Stimulated activated CD8-positive, alpha-beta memory T cell treated with anti-CD3 and anti-CD28 coated beads, Interleukin-7, amount 100 ng/mL, for 24 hours (primary cell): ENCODE results near the gene KATNAL2.

Source experiments
- DNase-seq: peaks from one replicate; pipeline ENCODE4 v3.0.0-alpha.2; 2020; ENCODE audit warnings: low read depth

KATNAL2 gene

DNA sequence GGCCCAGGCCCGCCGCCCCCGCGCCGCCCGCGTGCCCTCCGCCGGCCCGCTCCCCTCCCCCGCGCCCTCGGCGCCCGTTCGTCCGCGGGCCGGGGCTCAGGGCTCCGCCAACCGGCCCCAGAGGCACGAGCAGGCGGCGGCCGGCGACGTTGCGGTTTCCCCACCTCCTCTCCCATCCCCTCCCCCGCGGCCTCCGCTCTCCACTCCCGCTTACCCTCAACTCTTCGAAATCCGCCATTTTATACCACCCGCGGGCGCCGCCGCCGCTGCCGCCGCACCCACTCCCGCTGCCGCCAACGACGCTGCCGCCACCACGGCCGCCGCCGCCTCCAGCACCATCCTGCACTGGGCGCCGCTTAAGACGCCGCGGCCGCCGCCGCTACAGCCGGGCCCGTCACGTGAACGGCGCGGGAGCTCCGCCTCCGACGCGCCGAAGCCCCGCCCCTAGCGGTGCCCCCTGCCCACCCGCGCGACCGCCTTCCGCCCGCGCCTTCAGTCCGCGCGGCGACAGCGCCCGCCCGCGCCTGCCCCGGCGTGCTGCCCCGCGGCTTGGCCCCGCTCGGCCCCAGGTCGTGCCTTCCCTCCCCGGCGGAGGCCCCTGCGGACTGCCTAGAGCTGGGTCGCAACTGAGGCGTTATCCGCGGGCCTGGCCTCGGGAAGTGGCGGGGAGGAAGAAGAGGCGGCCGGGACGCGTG is at the start of gene KATNAL2, which contains the start of gene PIAS2:
Gene KATNAL2, plus strand, starts transcription at position 495 of the 695 bp plus-strand sequence. CDS start 29,271 bp downstream, outside the sequence.
Gene PIAS2, minus strand, starts transcription at position 400 of the 695 bp plus-strand sequence. Its CDS starts 162 bp downstream, at position 238.
- DNase-seq = peak; percentile 33

DNA sequence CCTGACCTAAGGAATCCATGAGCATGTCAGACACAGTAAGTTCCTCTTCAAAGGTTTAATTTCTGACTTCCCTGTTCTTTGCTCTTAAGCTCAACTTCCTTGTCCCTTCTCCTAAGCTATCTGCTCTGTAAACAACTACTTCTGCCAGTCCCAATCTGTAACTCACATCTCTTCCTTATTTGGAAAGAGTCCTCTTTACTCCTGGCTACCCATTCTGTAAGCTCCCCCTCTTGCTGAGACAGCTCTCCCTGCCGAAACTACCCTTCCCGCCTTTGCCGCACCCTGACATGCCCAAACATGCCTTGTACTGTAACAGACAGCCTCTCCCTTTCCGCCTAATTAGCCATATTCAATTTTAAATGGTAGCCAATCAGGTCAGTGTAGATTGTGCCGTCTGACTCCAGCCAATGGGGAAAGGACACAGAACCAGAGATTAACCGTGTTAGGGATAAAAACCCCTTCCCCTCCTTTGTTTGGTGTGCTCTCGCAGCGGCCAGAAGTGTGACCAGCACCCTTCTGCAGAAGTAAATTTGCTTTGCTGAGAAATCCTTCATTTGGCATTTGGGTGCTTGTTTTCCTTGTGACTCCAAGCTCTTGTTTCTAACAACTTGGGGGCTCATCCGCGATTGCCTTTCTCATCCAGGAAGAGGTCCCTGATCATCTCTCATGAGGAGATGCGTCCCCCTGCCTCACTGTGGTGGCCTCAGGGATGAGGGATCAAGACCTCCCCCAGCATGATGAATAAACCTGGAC is 49.1 kb upstream of the KATNAL2 start:
- no peak for DNase-seq

- DNase-seq = no peak
These were observed 39.9 kb upstream of the KATNAL2 start for GRCh38 chr18:46877329-46877987.

GRCh38 chr18:46883180-46883579 is 34.2 kb upstream of the KATNAL2 start:
- DNase-seq = no peak

GRCh38 chr18:46886893-46887292 is 30.5 kb upstream of the KATNAL2 start:
- DNase-seq = no peak

- no peak for DNase-seq
These were observed 28.4 kb upstream of the KATNAL2 start for GRCh38 chr18:46888965-46889364.

DNA sequence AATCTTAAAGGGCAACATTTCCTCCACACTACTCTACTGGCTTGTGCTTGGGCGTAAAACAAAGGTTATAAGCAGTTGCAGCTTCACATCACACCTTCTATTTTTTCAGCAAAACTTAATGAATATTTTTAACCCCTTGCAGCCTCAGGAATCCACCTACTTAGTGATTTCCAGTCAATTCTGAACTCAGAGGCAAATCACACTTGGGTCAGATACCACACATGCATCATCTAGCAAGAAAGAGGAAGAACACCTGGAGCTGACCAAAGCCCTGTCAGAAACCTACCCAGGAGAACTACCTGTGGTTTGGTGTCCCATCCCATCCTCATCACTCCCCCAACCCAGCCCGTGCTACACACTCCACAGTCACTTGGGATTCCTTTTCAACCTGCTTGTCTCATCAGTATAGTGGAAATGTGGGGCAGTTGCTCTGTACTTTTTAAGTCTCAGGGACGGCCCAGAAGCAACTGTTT is 25.6 kb upstream of the KATNAL2 start:
- DNase-seq = no peak

DNA sequence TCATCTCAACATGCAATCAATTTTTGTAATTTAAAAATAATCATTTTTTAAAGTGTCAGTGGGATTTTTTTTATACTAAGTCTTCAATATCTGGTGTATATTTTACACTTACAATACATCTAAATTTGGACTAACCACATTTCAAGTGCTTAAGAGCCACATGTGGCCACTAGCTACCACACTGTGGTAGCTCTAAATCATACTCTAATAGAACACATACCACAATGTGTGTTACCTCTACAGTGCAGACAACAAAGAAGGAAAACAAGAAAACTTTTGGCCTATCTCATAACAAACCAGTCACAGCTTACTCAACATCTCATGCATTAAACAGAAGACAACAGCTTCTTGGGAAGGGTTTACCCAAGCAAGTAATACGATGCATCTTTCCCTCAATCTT is 24.6 kb upstream of the KATNAL2 start:
- no peak for DNase-seq

DNA sequence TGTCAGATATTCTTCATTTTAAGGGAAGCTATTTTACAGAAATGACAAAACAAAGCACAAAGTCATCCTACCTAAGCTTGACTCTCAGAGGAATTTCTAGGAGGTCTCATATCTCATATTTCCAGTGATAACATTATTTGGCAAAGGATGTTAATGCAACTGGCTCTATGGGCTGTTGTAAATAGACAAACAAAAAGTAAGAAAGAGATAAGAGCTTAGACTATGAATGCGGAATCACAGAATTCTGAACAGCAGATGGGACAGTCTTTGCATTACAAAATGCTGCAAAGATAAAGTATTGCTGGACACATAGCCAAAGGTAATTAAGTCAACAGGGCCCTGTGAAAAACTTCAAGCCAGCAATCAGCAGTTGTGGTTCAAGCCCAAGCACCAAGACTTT is 24.0 kb upstream of the KATNAL2 start:
- DNase-seq = no peak

- no peak for DNase-seq
These were observed 23.3 kb upstream of the KATNAL2 start for GRCh38 chr18:46894124-46894523.

DNA sequence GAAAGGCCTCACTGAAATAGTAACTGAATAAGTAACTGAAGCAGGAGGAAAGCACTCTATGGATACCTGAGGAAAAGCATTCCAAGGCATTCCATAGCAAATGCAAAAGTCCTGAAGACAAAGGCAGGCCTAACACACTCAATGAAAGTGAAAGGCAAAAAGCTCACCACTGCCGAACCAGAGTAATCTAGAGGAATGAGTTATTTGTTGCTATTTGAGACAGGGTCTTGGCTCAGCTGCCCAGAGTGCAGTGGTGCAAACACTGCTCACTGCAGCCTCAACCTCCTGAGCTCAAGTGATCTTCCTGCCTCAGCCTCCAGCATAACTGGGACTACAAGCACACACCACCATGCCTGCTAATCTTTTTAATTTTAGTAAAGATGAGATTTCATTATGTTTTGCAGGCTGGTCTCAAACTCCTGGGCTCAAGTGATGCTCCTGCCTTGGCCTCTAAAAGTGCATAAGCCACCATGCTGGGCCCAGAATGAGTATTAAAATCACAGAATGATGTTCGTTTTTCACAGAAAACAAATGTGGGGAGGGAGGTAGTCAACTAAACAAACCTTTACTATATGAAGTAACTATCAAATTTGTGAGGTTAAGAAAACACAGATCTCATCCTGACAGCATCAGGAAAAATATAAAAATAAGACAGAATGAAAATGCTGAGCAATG is 18.0 kb upstream of the KATNAL2 start:
- no peak for DNase-seq

DNA sequence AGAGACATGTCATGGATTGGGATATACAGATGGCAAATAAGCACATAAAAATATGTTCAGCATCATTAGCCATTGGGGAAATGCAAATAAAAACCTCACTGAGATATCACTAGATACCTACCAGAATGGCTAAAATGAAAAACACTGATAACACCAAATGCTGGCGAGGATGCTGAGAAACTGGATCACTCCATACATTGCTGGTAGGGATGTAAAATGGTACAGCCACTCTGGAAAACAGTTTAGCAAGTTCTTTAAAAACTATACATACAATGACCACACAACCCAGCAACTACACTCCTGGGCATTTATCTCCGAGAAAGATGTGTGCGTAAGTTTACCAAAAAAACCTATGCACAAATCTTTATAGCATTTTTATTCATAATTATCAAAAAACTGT is 14.0 kb upstream of the KATNAL2 start:
- no peak for DNase-seq

DNA sequence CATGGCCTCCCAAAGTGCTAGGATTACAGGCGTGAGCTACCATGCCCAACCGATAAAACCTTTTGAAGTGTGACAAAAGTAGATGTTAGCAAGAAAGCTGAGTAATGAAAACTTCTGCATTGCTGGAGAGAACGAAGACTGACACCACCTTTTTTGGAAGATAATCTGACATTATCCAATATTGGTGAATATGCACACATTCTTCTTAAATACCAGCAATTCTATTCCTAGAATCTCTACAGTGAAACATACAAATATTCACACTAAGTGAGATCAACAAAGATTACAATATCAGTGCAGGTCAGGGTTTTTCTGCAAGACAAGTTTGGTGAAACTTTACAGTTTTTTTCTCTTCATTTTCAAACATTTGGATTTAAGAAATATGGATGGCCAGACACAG is 7.9 kb upstream of the KATNAL2 start:
- DNase-seq = no peak

DNA sequence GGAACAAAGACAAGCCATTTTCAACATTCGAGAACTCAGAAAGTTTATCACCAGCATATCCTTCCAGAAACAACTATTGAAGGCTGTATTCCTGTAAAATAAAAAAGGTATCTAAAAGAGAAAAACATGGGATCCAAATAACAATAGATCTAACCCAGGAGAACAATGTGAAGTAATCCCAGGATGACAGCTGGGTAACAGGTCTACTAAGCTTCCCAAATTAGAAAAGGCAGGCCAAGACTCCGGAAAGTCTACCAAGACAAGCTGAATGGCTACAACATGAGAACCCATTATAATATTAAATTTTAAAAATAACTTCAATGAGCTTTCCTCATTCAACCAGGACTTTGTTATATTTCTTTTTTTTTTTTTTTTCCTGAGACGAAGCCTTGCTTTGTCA is 6.5 kb upstream of the KATNAL2 start:
- DNase-seq = no peak

GRCh38 chr18:46915800-46916550 is 1.4 kb upstream of the KATNAL2 start:
- no peak for DNase-seq

- no peak for DNase-seq
These were observed 773 bp upstream of the KATNAL2 start for GRCh38 chr18:46916551-46917107.

DNA sequence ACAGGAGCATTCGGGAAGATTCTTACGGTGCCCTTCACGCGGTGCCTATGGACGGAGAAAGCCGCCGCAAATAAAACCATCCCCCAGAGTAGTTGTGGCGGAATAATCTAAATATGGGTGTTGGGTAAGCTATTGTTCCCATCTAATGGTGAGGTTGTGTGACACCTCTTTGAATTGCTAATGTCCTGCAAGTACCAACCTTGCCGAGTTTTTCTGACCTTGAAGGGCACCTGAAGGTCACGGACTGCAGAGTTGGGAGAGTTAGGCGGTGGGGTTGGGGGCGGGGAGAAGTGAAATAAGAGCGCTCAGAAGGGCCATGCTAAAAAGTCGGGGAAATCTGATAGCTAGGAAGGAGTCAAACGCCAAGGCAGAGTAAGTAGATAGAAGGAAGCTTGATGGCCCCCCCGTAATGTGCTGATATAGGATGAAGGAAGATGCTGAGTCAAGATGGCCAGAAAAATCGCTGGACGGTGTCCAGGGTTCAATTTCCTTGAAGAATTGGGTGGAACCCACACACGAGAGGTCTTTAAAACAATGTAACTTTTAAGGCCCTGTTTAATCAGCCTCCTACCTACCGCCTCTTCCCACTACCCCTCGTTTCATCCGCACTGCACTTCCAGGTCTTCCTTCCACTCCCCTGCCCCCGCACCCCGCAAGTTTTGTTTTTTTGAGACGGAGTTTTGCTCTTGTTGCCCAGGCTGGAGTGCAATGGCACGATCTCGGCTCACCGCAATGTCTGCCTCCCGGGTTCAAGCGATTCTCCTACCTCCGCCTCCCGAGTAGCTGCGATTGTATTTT is 600 bp downstream of the KATNAL2 start:
- no peak for DNase-seq

DNA sequence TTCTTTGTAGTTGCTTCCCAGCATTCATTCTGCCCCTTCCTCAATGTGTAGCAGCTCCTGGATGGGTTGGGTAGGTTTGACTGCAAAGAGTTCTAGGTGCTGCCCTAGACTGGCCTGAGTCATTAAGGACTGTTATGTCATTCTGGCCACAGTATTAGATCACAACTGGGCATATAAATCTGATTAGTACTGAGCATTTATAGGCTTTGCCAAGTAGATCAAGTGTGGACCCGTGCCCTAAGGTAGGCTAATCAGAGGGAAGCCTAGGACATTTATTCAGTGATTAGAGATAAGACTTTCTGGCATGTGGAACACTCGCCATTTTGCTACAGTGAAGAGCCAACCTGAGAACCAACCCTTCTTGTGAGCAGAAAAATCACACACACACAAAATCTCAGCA is 2.7 kb downstream of the KATNAL2 start:
- no peak for DNase-seq

DNA sequence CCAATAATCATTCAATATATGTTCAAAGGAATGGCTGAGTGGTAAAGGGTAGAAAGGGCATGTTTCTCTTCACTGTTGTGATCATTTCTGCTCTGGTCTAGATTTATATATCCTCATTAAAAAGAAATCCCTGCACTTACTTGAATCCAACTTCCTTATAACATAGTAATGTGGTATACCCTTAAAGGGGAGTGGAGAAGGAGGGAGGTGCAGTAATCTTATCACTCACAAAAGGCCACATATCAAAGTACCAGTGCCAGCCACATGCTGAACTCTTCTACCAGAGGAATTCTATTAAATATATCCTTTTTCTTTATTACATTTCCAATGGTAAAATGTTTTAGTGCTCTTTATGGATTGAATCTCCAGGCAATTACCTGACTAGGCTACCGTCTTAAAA is 3.3 kb downstream of the KATNAL2 start:
- no peak for DNase-seq

DNA sequence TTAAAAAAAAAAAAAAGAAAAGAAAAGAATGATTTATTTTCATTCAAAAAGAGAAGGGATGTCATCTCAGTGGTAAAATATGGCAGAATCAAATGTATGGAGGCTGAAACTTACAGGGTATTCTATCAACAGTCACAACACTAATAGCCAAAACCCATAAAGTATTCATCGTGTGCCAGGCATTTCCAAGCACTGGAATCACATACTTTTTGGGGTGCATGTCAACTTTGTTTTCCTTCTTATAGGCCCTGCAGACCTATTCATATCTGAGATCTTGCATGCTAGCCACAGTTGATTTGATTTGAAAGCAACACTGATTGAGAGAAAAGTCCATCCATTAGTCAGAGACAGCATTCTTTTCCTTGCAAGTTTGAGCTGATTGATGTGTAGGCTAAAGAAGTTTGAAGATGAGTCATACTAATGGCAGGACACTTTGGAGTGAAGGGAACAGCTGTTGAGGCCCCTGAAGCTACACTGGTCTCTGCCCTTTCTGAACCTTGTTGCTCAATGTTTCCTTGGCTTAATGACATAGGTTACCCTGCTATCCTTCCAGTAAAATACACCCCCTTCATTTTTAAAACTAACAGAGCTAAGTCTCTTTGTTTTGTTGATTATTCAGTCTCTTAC is 22.0 kb downstream of the KATNAL2 start:
- DNase-seq = no peak
